Activated CD4-positive, alpha-beta T cell treated with anti-CD3 and anti-CD28 coated beads for 1 hour (primary cell): ENCODE measurements around the gene SMIM1.
A peak's percentile ranks its signal among the peaks of the same experiment; 100 is the strongest.

Experiments
- DNase-seq: peaks from one replicate; pipeline ENCODE4 v3.0.0-alpha.2; 2020

The SMIM1 gene

DNA sequence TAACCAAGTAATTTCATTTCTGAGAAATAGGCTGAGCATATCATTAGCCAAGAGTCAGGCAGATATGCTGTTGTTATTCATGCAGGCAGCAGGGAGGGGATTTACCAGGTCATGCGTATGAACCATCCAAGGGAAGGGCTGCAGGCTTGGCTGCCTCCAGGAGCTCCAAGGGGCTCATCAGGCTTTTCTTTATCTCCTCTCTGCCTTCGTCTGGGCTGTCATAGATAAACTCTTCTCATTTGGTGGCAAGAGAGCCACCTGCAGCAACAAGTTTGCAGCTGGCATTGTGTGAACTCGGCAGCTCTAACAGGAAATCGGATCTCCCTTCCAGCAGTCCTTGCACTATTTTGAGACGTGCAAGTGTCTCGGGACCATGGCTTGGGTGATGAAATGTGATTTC lies 12.8 kb upstream of the SMIM1 start:
- no peak for DNase-seq

DNA sequence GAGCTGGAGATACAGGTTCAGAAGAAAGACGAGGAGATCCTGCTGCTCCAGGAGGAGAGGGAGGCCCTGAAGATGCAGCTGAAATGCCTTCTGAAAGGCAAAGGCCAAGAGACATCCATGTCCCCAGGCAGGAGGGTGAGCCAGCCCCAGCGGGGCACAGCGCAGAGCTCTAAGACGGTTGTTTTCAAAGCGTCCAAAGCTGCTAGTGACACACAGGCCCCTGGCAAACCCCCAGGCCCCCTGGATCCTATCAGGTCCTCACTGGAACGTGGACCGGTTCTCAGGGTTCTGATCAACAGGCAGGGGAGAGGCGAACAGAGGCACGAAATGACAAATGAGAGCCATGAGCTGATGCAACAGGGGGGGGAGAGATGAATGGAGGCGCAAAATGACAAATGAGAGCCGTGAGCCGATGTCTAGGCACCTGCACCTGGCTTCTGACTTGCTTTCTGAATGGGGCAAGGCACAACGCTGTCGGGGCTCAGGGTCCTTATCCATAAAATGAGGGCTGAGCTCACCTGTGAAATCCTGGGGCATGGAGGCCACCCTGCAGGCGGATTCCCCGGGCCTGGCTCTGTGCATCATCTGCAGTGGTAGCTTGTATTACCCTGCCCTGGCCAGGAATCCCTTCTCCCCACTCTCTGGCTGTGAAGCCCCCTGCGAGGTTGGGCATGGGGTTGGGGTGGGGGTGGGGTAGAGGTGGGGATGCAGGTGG lies 11.1 kb upstream of the SMIM1 start:
- no peak for DNase-seq

DNA sequence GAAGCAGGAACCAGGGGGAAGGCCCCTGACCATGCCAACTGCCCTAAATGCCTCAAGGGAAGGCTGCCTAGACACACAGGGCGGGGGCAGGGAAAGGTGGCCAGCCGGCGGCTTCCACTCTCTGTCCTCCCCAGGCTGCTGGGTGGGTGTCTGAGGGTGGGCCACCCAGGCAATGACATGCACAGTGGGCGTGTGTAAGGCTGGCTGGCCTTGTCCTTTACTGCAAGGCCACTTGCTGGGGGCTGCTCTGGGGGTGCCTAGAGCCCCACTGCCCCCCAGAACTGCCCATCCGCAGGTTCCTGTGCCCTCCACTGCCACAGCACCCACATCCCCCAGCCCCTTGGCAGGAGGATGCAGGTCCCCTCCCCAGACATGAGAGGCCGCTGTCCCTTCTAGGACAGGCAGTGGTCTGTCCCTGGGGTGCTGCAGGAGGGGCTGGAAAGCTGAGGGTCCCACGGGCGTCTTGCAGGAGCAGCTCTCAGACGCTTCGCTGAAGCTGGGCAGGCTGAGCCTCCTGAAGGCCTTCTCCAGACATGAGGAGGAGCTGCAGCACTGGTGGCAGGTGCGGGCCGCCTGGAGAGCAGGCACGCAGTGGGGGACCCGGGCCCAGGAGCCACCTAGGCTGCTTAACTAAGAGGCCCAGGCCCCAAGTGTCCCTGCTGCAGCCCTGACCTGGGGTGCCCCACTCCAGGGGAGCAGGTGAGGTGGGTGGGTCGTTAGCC lies 10.2 kb upstream of the SMIM1 start:
- DNase-seq: no peak

DNA sequence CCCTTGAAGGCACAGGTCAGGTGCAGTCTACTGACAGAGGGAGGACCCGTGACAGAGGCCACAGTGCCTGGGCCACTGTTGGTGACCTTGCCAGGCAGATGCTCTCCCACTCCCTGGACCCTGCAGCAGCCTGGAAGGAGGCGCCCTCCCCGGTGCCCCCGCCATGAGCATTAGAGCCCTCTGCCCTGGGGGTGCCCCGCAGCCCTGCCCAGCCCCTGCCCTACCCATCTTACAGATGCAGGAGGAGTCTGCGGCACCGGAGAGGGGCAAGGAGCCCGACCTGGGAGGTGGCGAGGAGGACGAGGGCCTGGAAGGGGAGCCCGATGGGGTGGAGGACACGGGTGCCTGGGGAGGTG lies 9.7 kb upstream of the SMIM1 start:
- no peak for DNase-seq

DNA sequence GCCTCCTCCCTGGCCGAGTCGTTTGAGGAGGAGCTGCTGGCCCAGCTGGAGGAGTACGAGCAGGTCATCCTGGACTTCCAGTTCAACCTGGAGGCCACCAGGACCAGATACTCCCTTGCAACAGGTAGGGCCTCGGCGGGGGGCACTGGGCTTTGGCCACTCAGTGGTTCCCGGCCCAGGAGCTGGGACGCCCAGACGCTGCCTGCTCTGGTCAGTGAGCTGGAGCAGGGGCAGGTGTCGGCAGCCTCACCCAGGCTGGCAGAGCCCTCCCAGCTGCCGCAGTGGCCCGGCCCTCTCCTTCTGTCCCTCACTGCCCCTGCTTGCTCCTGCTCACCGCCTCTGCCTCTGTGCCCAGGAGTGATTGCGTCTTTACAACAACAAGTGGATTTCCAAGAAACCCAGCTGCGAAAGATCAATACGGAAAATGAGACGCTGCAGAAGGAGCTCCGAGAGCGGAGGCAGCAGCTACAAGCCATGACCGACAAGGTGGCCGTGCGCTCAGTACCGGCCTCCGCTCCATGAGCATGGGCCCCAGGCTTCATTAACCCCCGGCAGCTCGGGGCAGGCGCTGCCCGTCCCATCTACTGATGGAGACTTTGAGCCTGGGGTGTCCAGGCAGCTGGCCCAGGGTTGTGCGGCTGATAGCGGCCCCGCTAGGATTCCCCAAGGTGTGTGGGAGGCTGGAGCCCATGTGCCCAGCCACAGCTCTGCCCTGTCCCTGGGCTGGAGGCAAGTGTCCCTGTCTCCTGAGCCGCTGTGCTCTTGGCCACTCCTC lies 9.0 kb upstream of the SMIM1 start:
- no peak for DNase-seq

DNA sequence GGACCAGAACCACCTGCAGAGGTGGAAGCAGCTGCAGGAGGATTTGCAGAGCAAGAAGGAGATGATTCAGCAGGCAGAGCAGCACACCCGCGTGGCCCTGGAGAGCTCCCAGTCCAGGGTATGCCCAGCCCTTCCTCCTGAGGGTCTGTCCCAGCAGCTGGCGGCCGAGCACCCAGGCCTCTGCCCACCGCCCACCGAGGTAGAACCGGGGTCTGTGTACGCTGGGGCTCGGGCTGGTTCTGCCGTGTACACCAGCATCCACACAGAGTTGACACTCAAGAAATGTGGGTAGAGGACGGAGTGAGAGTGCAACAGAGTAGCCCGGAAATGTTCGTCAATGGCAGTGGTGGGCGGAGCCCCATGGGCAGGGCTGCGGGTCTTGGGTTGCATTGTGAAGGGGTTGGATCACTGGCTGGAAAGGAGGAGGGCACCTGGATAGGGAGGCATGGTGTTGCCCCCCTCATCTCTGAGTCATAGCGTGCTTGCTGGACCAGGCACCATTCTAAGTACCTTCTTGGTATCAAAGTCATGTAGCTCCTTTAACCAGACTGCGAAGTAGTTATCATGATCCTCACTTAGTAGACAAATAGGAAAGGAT lies 5.1 kb upstream of the SMIM1 start:
- no peak for DNase-seq

DNA sequence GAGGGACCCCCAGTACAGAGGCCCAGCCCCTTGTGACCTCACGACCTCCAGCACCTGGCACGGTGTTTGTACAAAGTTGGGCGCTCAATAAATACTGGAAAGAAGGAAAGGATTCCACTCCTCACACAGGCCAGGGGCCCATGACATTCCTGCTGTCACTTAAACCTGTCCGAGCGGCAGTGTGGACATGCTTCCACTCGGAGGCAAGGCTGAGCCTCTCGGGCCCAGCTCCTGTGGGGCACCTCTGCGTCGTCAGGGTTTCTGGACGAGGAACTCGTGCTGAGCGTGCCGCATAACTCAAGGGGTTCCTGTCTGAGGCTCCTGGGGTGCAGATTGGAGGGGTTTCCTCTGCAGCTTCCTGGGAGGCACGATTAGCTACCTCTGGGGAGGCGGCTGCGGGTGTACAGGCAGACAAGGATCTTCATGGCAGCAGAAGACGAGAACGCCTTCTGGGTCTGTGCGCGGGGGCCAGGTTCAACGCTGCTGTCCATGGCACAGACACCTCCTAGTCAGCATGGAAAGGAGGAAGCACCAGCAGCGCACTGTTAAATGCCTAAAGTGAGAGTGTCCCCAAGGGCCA lies 3.6 kb upstream of the SMIM1 start:
- DNase-seq: no peak

DNA sequence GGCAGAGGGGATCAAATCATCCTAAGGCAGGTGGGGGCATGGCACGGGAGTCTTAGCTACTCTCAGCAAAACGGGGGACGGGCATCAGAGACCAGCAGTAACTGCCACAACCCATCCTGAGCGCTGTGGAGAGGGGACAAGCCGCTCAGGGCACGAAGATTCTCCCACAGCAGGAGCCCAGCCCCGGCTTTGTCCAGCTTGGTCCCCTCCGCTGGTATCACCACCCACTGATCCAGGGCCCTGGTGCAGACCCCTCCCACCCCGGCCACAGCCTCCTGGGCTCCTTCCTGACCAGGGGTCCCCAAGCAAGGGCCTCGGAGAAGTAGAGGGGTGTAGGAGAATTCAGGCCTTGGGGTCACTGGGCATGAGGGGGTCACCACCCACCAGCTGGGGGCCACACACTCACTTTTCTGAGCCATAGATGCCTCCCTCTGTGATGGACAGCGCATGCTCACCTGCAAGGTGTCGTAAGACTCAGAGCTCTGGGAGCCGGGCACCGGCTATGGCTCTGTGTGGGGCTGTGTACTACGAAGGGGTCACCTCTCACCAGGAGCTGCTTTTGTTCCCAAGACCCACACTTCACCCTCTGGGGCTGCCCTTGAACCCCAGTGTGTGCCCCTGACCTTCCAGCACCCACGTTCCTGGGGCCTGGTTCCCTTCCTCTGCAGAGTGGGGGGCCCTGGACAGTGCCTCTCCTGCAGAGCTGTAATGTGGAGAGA lies 2.3 kb upstream of the SMIM1 start:
- no peak for DNase-seq

DNA sequence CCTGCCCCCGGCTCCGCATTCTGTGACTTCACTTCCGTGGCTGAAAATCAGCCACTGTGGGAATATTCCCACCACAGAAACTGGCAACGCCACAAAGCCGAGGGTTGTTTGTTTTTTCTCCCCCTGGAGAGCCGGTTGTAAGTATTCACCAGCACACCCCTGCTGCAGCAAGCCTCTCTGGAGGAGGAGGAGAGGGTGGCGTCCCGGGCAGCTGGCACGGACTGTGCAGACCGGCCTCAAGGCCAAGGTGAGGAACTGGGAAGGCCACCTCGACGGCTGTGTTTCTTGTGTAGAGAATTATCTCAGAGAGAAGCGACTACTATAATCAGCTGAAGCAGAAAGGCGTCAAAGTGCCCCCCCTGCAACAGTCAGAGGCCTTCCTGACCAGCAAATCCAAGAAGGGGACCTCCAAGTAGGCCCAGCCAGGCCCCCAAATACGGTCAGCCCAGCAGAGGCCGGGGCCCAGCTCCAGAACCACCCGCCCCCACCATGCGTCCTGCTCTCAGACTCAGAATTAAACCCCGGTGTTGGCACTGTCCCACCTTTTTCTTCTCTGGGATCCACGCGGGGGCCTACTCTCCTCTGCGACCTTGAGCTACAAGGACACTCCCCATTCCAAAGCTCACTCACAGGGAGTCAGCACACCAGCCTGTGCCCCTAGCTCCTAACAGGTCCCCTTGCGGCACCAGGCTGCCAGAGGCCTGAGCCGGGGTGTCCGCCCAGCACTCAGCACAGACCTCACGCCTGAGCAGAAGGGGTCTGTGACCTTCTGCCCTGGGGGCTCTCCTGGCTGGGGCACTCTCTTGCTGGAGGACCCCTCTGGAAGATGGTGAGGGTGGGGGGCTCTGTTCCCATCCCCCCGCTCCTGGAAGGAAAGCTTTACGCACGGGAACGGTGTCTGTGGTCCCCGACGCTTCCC lies 1.2 kb upstream of the SMIM1 start:
- DNase-seq: no peak

DNA sequence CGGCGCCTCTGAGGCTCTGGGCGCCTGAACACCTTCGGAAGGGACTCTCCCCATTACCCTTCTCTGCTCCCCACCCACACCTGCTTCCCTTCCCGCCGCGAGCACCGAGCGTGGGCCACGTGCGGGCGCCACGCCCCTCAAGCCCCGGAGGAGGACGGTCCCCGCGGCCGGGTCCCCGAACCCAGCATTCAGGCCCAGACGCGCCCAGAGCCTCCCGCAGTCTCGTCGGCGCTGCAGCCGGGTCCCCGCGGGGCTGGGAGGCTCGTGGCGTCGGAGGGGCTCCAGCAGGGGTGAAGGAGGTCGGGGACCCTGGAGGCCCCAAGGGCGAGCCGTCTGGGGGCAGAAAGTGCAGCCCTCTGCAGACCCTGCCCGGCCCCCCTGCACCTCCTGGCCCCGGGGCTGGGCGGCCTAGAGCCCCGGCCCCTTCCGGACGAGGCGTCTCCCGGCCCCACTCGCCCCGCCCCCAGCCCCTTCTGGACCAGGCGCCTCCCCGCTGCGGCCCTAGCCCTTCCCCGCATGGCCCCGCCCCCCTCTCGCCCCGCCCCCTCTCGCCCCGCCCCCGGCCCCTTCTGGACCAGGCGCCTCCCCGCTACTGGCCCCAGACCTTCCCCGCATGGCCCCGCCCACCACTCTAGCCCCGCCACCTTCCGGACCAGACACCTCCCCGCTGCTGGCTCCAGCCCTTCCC lies 378 bp upstream of the SMIM1 start:
- peak; percentile 77 for DNase-seq

DNA sequence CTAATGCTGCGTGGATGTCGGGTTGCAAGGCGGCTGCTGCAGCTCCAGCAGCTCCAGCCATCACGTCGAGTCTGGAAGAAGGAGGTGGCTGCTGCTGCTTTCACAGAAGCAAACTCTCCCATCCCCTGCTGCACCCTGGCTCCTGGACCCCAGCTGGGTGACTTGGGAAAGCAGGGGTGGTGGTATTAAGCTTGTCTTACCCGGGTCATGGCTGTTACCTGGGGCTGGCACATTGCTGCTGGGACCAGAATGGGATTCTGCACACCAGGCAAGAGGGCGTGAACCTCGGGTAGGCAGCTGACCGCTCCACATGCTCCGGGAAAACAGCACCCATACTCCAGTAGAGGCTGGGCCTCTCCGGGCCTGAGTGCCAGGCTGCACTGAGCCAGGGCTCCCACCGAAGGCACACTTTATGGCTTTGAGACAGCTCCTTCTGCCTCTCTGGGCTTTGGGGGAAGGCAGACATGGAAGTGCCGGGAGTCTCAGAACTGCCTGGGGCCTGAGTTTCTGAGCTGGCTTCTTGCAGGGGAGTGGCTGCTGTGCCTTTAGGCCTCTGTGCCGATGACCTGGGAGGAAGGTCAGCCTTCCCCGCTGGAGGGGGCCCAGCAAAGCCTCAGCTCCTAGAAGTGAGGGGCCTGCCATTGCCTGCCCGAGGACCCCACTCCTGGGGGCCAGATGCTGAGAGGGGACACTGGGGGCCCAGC lies 1.2 kb downstream of the SMIM1 start:
- no peak for DNase-seq

DNA sequence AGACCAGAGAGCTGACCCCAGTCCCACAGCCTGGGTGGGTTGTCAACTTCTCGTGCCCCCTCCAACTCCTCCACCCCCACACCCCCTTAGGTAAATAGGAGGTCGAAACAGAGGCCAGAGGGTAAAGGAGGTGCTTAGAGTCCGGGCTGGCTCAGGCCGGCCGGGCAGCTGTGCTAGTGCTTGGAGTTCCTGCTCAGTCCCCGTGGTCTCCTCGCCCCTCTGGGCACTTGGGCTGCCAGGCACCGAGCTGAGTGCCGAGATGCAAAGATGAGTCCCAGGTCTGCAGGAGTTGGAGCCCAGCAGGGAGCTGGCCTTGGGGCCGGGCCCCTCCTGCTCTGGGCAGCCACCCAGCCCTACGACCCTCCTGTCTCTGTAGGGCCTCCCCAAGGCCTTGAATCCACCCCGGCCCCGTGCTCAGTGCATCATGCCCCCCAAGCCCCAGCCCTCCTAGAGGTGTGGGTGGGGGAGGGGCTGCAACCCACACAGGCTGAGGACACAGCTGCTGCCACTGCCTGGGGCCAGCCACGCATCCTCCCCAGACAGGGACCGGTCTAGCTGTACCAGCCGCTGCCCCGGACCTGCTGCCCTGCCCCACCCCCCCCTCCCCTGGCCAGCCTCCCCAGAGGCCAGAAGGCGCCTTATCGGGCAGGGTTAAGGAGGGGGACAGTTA lies 1.9 kb downstream of the SMIM1 start:
- DNase-seq: no peak

DNA sequence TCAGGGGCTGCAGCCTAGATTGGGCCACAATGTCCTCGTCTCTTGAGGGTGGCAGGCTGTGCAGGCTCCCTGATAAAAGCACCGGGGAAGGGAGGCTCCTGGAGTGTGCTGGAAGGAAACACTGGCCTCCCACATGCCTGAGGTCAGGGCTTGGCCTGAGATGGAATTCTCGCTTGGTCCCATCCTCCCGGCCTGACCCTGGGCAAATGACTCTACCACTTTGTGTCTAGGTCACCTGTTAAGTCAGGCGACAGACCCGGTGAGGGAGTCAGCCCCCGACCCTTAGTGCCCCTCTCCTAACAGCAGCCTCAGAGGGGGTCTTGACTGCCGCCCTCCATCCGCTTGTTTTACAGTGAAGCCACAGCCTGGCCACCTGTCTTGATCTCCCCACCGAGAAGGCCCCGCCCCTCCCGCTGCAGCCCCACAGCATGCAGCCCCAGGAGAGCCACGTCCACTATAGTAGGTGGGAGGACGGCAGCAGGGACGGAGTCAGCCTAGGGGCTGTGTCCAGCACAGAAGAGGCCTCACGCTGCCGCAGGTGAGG lies 2.5 kb downstream of the SMIM1 start:
- DNase-seq: no peak

DNA sequence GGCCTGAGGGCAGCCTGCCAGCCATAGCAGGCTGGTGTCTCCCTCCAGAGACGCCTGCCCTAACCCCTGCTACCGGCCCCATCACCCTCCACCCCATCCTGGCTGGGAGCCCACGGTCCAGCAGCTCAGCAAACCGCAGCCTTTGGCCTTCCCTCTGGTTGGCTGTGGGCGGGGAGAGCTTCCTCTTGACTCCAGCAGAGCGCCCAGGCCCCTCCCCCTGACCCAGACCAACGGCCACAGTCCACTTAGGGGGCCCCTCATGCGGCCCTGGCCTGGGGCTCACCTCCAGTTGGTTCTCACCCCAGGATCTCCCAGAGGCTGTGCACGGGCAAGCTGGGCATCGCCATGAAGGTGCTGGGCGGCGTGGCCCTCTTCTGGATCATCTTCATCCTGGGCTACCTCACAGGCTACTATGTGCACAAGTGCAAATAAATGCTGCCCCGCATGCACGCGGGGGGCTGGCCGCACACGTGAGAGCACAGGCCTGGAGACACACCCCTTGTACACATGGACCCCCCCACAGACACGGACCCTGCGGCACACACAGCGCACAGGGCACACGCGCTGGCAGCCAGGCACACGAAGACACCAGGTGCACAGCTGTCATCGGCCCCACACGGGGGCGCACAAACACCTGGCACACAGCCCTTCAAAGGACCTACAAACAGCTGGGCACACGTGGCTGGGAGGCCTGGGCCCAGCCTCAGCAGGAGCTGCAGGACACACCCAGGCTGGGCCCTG lies 3.1 kb downstream of the SMIM1 start:
- DNase-seq: peak; percentile 26

DNA sequence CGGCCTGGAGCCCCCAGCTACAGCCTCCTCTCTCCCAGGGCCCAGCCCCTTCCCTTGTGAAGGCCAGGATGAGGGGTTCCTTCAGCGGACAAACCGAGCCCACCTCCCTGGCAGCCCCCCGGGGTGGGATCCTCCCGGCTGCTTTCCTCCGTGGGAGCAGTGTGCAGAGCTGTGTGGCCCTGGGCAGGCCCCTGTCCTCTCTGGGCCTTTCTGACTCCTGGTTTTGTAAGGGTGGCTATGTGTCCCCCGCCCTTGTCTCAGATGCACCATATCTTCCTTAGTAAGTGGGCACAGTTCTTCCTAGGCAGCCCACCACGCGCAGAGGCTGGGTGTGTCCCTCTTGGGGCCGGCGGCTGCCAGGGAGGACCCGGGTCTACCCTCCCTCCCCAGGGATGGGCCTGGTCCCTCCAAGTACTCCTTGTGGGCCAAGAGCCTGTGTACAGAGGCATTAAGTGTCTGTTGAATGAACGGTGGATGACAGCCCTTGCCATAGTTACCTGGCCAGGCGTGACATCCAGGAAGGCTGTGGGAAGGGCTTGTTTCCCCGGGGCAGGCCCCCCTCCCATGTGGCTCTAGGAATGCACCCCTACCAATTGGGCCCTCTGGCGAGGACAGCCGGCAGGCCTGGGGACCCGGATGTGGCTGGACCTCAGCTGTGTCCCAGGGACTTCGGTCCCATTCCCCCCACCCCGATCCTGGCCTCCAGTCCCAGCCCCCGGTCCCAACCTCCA lies 3.8 kb downstream of the SMIM1 start:
- no peak for DNase-seq

DNA sequence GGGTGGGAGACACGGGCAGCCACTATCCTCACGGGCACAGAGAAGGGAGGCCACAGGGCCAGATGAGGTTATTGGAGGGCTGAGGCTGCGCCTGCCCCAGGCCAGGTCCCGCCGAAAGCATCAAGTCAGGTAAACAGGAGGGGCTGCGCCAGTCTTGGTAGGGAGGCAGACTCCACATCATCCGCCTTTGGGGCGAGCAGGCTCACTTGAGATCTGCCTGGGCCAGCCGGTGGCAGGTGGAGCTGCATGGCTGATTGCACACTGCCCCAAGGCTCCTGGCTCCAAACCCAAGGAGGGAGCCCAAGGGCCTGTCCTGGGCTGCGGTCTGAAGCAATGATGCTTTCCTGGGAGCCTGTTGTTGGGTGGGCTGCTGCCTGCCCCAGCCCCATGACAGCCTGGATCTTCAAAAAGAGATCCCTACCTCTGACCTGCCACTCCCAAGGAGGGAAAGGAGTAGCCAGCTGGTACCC lies 4.6 kb downstream of the SMIM1 start:
- DNase-seq: no peak
